Measurements from ENCODE around the gene PTPRK. TPM values are rescaled to one million over a fixed set of nuclear protein-coding genes. Genes with fewer than 3 reads are reported as not detected.

PTPRK gene
- polyA plus RNA-seq, 1 donor (not counting 4 experiments of a cell fraction or from before 2014, with no cell fraction given) = 52.7 TPM

DNA sequence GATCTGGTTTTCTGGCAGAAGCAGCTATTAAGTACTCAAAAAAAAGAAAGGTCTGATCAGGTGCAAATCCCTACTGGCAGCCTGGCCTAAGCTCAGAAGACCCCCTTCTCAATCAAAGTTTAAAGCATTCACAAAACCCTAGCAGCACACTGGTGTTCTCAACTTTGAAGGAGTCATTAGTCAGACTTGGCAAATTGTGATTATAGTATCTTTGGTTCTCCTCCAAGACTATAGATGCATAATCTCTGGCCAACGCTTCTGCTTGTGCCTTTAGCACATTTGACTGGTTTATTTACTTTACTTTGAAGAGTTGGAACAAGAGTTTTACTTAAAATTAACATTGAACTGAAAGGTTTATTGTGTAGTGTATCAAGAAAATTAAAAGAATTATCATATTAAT is 248.9 kb downstream of the PTPRK start:
- H2AFZ ChIP-seq (ENCODE audit: control insufficient read depth, low read length) = no peak overlapping the region
- dilution Hi-C loops (cut with MboI; ENCODE audit: extremely low pct_ligation_motif_present, low sequenced_read_pairs) = no loop called here
- no peak for FAIRE-seq

DNA sequence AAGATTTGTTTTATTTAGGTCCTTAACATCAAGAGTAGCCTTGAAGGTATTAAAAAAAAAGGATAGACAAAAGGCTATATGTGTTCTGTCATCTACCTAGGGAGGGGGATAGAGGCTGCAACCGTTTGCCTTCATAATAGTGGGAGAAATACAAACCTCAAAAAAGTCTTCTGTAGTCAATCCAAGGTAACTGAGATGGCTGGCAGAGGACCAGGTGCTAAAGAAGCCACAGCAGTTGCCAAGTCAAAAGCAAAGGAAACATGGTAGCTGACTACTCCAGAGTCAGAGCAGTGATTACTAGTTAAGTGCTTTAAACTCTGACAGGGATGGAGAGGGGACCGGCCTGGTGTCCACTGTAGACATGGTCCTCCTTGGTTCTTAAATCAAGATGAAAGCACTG is 249.4 kb downstream of the PTPRK start:
- Histone ChIP-seq H3K4me1 (ENCODE audit: control insufficient read depth, extremely low read depth, insufficient read depth, low read length) (peaks cover 15% of the 10 kb centered on the region), H3K4me3 (ENCODE audit: control insufficient read depth in 2 of 3, extremely low read depth in 1 of 3, insufficient read depth in 2 of 3, low read depth in 1 of 3, low read length in 3 of 3) (no peak overlapping the region), H3K27me3 (ENCODE audit: control insufficient read depth, extremely low read depth, insufficient read depth, low read length) (no peaks in the 10 kb centered on the region), H3K79me2 (ENCODE audit: control insufficient read depth, insufficient read depth, low read length) (peaks cover 37% of the 10 kb centered on the region), H3K27ac (ENCODE audit: control insufficient read depth, insufficient read depth, low read length) (no peak overlapping the region), H3K9me1 (ENCODE audit: control insufficient read depth, extremely low read depth, insufficient read depth, low read length) (no peaks in the 10 kb centered on the region), H3K36me3 (ENCODE audit: control insufficient read depth in 2 of 2, extremely low read depth in 1 of 2, insufficient read depth in 2 of 2, low read length in 2 of 2) (peaks cover 0 to 3% of the 10 kb centered on the region in 2 experiments), H3K4me2 (ENCODE audit: control insufficient read depth, extremely low read depth, insufficient read depth, low read depth, low read length) (no peak overlapping the region), H3K9ac (ENCODE audit: control insufficient read depth, extremely low read depth, insufficient read depth, low read length) (no peak overlapping the region), H2AFZ (ENCODE audit: control insufficient read depth, low read length) (no peak overlapping the region), H3K9me3 (ENCODE audit: control insufficient read depth, low read depth, low read length) (no peaks in the 10 kb centered on the region), H4K20me1 (ENCODE audit: control insufficient read depth, extremely low read depth, insufficient read depth, low read length) (no peaks in the 10 kb centered on the region)
- DNase-seq (ENCODE audit: low read depth, low spot score) (no peak), FAIRE-seq (no peak)
- dilution Hi-C loops (cut with MboI; ENCODE audit: extremely low pct_ligation_motif_present, low sequenced_read_pairs) = no loop called here
- TF ChIP-seq EZH2 (IDR thresholded peaks at IDR 0.05; ENCODE audit: low read length) = no peak
- TF ChIP-seq, protein P1, sequence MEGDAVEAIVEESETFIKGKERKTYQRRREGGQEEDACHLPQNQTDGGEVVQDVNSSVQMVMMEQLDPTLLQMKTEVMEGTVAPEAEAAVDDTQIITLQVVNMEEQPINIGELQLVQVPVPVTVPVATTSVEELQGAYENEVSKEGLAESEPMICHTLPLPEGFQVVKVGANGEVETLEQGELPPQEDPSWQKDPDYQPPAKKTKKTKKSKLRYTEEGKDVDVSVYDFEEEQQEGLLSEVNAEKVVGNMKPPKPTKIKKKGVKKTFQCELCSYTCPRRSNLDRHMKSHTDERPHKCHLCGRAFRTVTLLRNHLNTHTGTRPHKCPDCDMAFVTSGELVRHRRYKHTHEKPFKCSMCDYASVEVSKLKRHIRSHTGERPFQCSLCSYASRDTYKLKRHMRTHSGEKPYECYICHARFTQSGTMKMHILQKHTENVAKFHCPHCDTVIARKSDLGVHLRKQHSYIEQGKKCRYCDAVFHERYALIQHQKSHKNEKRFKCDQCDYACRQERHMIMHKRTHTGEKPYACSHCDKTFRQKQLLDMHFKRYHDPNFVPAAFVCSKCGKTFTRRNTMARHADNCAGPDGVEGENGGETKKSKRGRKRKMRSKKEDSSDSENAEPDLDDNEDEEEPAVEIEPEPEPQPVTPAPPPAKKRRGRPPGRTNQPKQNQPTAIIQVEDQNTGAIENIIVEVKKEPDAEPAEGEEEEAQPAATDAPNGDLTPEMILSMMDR (optimal IDR thresholded peaks at IDR 0.05 in 1 of 3, IDR thresholded peaks at IDR 0.05 in 1 of 3, conservative IDR thresholded peaks at IDR 0.05 in 1 of 3; ENCODE audit: extremely low read depth in 1 of 3, insufficient read depth in 2 of 3, low read length in 3 of 3) = no peak

More for the DNA sequence above, 248.9 kb downstream of the PTPRK start:
- no peak for DNase-seq (ENCODE audit: low read depth, low spot score)
- peaks cover 20% of the 10 kb centered on the region for H3K4me1 ChIP-seq (ENCODE audit: control insufficient read depth, extremely low read depth, insufficient read depth, low read length)
- H3K79me2 ChIP-seq (ENCODE audit: control insufficient read depth, insufficient read depth, low read length) = peaks cover 32% of the 10 kb centered on the region
- no peak overlapping the region for H3K27ac ChIP-seq (ENCODE audit: control insufficient read depth, insufficient read depth, low read length)
- no peak overlapping the region for H3K9ac ChIP-seq (ENCODE audit: control insufficient read depth, extremely low read depth, insufficient read depth, low read length)
- peaks cover 0 to 2% of the 10 kb centered on the region in 2 experiments for H3K36me3 ChIP-seq (ENCODE audit: control insufficient read depth in 2 of 2, extremely low read depth in 1 of 2, insufficient read depth in 2 of 2, low read length in 2 of 2)
- no peaks in the 10 kb centered on the region for H3K9me3 ChIP-seq (ENCODE audit: control insufficient read depth, low read depth, low read length)
- H3K27me3 ChIP-seq (ENCODE audit: control insufficient read depth, extremely low read depth, insufficient read depth, low read length) = no peaks in the 10 kb centered on the region
- no peaks in the 10 kb centered on the region for H3K9me1 ChIP-seq (ENCODE audit: control insufficient read depth, extremely low read depth, insufficient read depth, low read length)
- no peak overlapping the region for H3K4me3 ChIP-seq (ENCODE audit: control insufficient read depth in 2 of 3, extremely low read depth in 1 of 3, insufficient read depth in 2 of 3, low read depth in 1 of 3, low read length in 3 of 3)
- no peak overlapping the region for H3K4me2 ChIP-seq (ENCODE audit: control insufficient read depth, extremely low read depth, insufficient read depth, low read depth, low read length)
- no peak for TF ChIP-seq EZH2 (IDR thresholded peaks at IDR 0.05; ENCODE audit: low read length)
- TF ChIP-seq, protein P1 (optimal IDR thresholded peaks at IDR 0.05 in 1 of 3, IDR thresholded peaks at IDR 0.05 in 1 of 3, conservative IDR thresholded peaks at IDR 0.05 in 1 of 3; ENCODE audit: extremely low read depth in 1 of 3, insufficient read depth in 2 of 3, low read length in 3 of 3) = no peak
- H4K20me1 ChIP-seq (ENCODE audit: control insufficient read depth, extremely low read depth, insufficient read depth, low read length) = no peaks in the 10 kb centered on the region

All from keratinocyte (primary cell).